Measurements from ENCODE around the gene ATP6V0A1.

DNA sequence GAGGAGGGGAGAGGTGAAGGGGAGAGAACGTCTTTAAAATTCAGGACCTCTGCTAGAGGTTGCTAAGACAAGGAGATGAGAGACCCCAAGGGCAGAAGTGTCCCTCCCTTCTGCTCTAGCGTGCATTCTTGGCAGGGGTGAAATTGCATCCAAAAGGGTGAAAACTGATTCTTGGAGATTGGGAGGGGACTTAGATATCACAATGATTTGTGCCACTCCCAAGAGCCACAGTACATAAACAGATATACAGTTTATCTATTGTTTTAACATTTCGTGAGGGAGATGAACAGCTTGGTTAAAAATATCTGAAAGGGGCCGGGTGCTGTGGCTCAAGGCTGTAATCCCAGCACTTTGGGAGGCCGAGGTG lies 48.4 kb upstream of the ATP6V0A1 start:
- TF ChIP-seq, protein P1, sequence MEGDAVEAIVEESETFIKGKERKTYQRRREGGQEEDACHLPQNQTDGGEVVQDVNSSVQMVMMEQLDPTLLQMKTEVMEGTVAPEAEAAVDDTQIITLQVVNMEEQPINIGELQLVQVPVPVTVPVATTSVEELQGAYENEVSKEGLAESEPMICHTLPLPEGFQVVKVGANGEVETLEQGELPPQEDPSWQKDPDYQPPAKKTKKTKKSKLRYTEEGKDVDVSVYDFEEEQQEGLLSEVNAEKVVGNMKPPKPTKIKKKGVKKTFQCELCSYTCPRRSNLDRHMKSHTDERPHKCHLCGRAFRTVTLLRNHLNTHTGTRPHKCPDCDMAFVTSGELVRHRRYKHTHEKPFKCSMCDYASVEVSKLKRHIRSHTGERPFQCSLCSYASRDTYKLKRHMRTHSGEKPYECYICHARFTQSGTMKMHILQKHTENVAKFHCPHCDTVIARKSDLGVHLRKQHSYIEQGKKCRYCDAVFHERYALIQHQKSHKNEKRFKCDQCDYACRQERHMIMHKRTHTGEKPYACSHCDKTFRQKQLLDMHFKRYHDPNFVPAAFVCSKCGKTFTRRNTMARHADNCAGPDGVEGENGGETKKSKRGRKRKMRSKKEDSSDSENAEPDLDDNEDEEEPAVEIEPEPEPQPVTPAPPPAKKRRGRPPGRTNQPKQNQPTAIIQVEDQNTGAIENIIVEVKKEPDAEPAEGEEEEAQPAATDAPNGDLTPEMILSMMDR (IDR thresholded peaks at IDR 0.05), result no peak
- no peak for TF ChIP-seq POLR2A (IDR thresholded peaks at IDR 0.05)
- TF ChIP-seq EP300 (IDR thresholded peaks at IDR 0.05), result no peak

Data from tibial nerve (tissue), 4 donors.